Stomach (tissue), 9 donors: ENCODE measurements around the gene FAM81A. TPM values are rescaled to one million over a fixed set of nuclear protein-coding genes. Genes with fewer than 3 reads are reported as not detected.

Source experiments
- DNase-seq, 2 donors: peaks; one replicate each; pipeline versions ENCODE4 v3.0.0 to v3.0.0-alpha.2; 2013 to 2019
- H3K27ac ChIP-seq, 5 donors: fragments of 200-600 bp in 4 of 5; sonication (generic) in 4 of 5; one replicate each; pipeline ENCODE4 v1.5.1; 2013 to 2019; ENCODE audit warnings: mild to moderate bottlenecking in 1 of 5, moderate library complexity in 1 of 5
- H3K27me3 ChIP-seq, 3 donors: fragments of 200-600 bp; sonication (generic); one replicate each; pipeline ENCODE4 v1.5.1; 2017 to 2019; ENCODE audit warnings: mixed run types in 1 of 3
- H3K36me3 ChIP-seq, 4 donors: fragments of 200-600 bp; sonication (generic); 1 replicate in 3 of 4; 2 replicates in 1 of 4; pipeline ENCODE4 v1.5.1; 2016 to 2019
- H3K4me1 ChIP-seq, 4 donors: fragments of 200-600 bp; sonication (generic); one replicate each; pipeline ENCODE4 v1.5.1; 2016 to 2019
- H3K4me3 ChIP-seq, 4 donors: fragments of 200-600 bp; sonication (generic) in 3 of 4; one replicate each; pipeline ENCODE4 v1.5.1; 2016 to 2019; ENCODE audit warnings: mild to moderate bottlenecking in 1 of 4
- H3K9me3 ChIP-seq, 4 donors: fragments of 200-600 bp; sonication (generic); one replicate each; pipeline ENCODE4 v1.5.1; 2016 to 2019
- EP300 ChIP-seq: sonication (generic); formaldehyde crosslinking; IDR thresholded peaks from one replicate; pipeline ENCODE4 v1.6.1; 2017; ENCODE audit warnings: antibody characterized with exemption
- POLR2A ChIP-seq, 4 donors: fragments of 450-650 bp; IDR thresholded peaks; one replicate each; pipeline ENCODE4 v1.6.1; 2016; ENCODE audit warnings: antibody characterized with exemption in 4 of 4, control low read depth in 2 of 4, mild to moderate bottlenecking in 1 of 4, moderate library complexity in 1 of 4
- POLR2AphosphoS5 ChIP-seq, 3 donors: sonication (generic); formaldehyde crosslinking; IDR thresholded peaks; one replicate each; pipeline ENCODE4 v1.6.1; 2016; ENCODE audit warnings: antibody characterized with exemption in 3 of 3
- WGBS, 5 donors: extraction: QIAGEN DNeasy Blood & Tissue Kit in 3 of 5; methylation state at CpG; one replicate each; pipeline versions ENCODE4 v1.1.5 to v1.1.7; 2013 to 2018; 5-methylcytosine and 5-hydroxymethylcytosine counted together
- intact Hi-C: fragments of 100-400 bp; cut with DNase I; formaldehyde crosslinking; loops from one replicate; pipeline ENCODE4 v1.15.1; 2023; ENCODE audit warnings: low total_unique reads
- polyA plus RNA-seq, 3 donors: library from polyadenylated mRNA; stranded (reverse); fragments of 200-250 nt; gene quantifications; one replicate each; pipeline ENCODE4 v1.2.3, GENCODE V29; 2013
- total RNA-seq, 5 donors: library from RNA; depleted of rRNA; stranded (reverse); fragments of >200 nt; gene quantifications; one replicate each; pipeline versions ENCODE4 v1.1.0 to v1.2.3, GENCODE V29; 2014 to 2016
- TF ChIP-seq, protein P1 (sequence below), 7 experiments: fragments of 450-650 bp in 4 of 7; fragments of 200-600 bp in 3 of 7; sonication (generic) in 3 of 7; IDR thresholded peaks; one replicate each; pipeline ENCODE4 v1.5.1; 2016 to 2019; ENCODE audit warnings: antibody characterized with exemption in 7 of 7, control low read depth in 2 of 7, mild to moderate bottlenecking in 1 of 7
- donor health status: healthy with polysubstance abuse.
- donor health status: Bipolar disorder and iron deficiency.
- donor health status: healthy.

Gene FAM81A
- total and polyA plus RNA-seq, 8 donors = 0.14 to 5.4 (median 0.84) TPM; not detected in 2

DNA sequence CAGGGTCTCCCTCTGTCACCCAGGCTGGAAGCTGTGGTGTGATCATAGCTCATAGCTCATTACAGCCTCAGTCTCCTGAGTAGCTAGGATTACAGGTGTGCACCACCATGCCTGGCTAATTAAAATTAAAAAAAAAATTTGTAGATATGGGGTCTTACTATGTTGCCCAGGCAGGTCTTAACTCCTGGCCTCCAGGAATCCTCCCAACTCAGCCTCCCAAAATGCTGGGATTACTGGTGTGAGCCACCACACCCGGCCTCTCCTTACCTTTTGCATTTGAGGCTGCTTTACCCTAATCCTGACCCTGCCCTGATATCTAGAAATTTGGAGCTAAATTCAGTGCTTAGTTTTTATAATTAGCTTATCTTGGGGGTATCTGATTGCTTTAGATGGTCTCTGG is 90.4 kb downstream of the FAM81A start:
- Histone ChIP-seq H3K27ac (no peak overlapping the region), H3K4me3 (no peak overlapping the region), H3K27me3 (peaks cover 0 to 7% (median 0%) of the 10 kb centered on the region in 3 donors), H3K36me3 (no peaks in the 10 kb centered on the region), H3K9me3 (no peaks in the 10 kb centered on the region), H3K4me1 (peaks cover 0 to 19% (median 4%) of the 10 kb centered on the region in 4 donors)
- intact Hi-C loops = no loop called here
- DNase-seq = no peak
- 89 to 98% (median 96%) methylated on average over 1 of the region's 1 CpG for WGBS, 5 donors
- TF ChIP-seq, protein P1, sequence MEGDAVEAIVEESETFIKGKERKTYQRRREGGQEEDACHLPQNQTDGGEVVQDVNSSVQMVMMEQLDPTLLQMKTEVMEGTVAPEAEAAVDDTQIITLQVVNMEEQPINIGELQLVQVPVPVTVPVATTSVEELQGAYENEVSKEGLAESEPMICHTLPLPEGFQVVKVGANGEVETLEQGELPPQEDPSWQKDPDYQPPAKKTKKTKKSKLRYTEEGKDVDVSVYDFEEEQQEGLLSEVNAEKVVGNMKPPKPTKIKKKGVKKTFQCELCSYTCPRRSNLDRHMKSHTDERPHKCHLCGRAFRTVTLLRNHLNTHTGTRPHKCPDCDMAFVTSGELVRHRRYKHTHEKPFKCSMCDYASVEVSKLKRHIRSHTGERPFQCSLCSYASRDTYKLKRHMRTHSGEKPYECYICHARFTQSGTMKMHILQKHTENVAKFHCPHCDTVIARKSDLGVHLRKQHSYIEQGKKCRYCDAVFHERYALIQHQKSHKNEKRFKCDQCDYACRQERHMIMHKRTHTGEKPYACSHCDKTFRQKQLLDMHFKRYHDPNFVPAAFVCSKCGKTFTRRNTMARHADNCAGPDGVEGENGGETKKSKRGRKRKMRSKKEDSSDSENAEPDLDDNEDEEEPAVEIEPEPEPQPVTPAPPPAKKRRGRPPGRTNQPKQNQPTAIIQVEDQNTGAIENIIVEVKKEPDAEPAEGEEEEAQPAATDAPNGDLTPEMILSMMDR (IDR thresholded peaks at IDR 0.05) = no peak
- TF ChIP-seq POLR2AphosphoS5 (IDR thresholded peaks at IDR 0.05) (no peak), EP300 (no peak), POLR2A (IDR thresholded peaks at IDR 0.05) (no peak)

DNA sequence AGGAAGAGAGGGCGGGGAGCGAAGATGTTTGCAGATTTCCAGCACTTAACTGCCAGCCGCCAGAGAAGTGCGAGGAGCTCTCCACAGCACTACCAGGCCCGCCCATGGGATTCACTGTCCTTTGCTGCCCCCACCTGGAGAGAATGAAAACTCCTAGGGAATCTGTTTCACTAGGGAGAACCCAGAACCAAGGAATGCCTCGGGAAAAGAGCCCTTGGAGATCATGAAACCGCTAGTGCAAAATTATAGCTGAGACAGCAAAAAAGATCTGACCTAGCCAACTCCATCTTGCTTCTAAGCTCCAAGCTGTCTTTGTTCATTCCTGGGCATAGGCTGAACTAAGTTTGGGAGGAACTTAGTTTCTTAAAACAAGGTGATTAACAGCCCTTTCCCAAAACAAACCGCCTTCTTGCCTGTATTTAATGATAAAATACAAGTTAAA is 91.0 kb downstream of the FAM81A start:
- intact Hi-C loops = no loop called here
- H3K27me3 ChIP-seq = peaks cover 0 to 7% (median 0%) of the 10 kb centered on the region in 3 donors
- H3K36me3 ChIP-seq = no peaks in the 10 kb centered on the region
- no peak overlapping the region for H3K4me3 ChIP-seq
- peaks cover 0 to 19% (median 4%) of the 10 kb centered on the region in 4 donors for H3K4me1 ChIP-seq
- TF ChIP-seq, protein P1 (IDR thresholded peaks at IDR 0.05) = peak in 5 of 7 experiments; percentile 59 to 79 (median 75)
- TF ChIP-seq POLR2A (IDR thresholded peaks at IDR 0.05) (no peak), POLR2AphosphoS5 (IDR thresholded peaks at IDR 0.05) (peak in 1 of 3 donors; percentile 10), EP300 (no peak)
- 9 to 13% (median 12%) methylated on average over 7 to 8 of the region's 8 CpGs for WGBS, 5 donors
- H3K27ac ChIP-seq = no peak overlapping the region
- DNase-seq = peak; percentile 87 to 93
- H3K9me3 ChIP-seq = no peaks in the 10 kb centered on the region

DNA sequence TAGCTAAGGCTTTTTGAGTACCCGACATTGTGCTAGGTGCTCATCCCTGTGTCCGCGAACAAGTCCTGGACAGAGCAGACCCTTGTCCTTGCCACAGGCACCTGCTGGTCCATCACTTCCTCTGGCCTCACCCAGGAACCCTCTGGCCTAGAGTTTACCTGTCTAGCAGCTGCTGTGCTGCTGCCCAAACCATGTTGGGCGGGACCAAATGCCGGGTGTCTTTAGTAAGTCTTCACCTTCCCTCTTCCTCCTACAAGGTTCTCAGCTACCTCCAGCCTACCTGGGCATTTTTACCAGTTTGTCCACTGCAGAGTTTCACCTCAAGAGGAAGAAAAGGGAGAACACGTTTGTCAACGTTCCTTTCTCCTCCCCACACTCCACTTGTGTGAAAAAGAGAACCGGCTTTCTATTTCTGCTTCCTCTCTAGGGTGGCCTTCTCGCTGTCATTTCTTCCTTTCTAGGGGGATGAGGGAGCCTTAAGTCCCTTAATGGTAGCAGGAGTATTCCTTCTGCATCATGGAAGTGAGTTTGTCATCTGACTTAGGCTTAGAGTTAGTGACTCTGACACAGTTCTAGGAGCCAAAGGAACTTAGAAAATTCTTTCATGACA is 93.2 kb downstream of the FAM81A start:
- DNase-seq = peak in 1 of 2 donors; percentile 17
- H3K9me3 ChIP-seq = no peaks in the 10 kb centered on the region
- TF ChIP-seq, protein P1 (IDR thresholded peaks at IDR 0.05) = no peak
- TF ChIP-seq POLR2AphosphoS5 (IDR thresholded peaks at IDR 0.05) (no peak), EP300 (no peak)
- 59 to 65% (median 63%) methylated on average over 9 of the region's 9 CpGs for WGBS, 5 donors
- H3K4me1 ChIP-seq = peaks cover 0 to 19% (median 4%) of the 10 kb centered on the region in 4 donors
- no peak overlapping the region for H3K27ac ChIP-seq
- no peaks in the 10 kb centered on the region for H3K36me3 ChIP-seq
- intact Hi-C loops = no loop called here
- H3K4me3 ChIP-seq = no peak overlapping the region
- H3K27me3 ChIP-seq = peaks cover 0 to 7% (median 0%) of the 10 kb centered on the region in 3 donors

DNA sequence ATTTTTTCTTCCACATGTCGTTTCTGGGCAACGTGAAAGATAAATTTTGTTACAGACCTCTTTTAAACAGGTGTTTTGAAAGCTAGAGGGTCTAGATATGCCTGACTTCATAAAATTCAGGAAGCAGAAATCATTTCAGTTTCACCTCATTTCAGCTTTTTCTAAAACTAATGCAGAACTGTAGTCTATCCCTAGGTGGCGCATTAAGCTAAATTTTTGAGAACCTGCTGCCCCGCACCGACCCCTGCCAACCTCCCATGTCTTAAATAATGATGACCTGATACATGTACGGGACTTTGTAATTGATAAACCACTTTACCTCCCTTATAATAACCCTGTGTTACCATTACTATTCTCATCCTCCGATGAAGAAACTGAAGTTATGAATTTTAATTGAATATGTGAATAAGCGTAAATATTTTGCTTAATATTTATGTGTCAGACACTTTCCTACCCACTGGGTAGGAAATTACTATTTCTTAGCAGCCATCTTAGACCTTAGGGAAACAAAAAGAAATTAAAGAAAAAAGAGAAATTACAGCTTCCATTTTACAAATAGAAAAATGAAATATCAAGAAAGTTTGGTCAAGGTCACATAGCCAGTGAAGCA is 94.9 kb downstream of the FAM81A start:
- Histone ChIP-seq H3K4me1 (peaks cover 0 to 19% (median 4%) of the 10 kb centered on the region in 4 donors), H3K9me3 (no peaks in the 10 kb centered on the region), H3K4me3 (no peak overlapping the region), H3K27ac (no peak overlapping the region), H3K36me3 (no peaks in the 10 kb centered on the region), H3K27me3 (peaks cover 0 to 7% (median 0%) of the 10 kb centered on the region in 3 donors)
- WGBS, 5 donors = 14 to 16% (median 15%) methylated on average over 8 of the region's 8 CpGs
- DNase-seq = peak; percentile 25 to 74
- intact Hi-C loops = no loop called here
- no peak for TF ChIP-seq POLR2AphosphoS5 (IDR thresholded peaks at IDR 0.05)
- TF ChIP-seq, protein P1 (IDR thresholded peaks at IDR 0.05) = peak in 5 of 7 experiments; percentile 40 to 71 (median 61)
